ENCODE measurements around the gene TMEM50A.
"Not testable (repeated sequence)": the region's sequence is repeated elsewhere in the genome, so short reads cannot be mapped to it uniquely, and the experiment has no call there.

TMEM50A gene

DNA sequence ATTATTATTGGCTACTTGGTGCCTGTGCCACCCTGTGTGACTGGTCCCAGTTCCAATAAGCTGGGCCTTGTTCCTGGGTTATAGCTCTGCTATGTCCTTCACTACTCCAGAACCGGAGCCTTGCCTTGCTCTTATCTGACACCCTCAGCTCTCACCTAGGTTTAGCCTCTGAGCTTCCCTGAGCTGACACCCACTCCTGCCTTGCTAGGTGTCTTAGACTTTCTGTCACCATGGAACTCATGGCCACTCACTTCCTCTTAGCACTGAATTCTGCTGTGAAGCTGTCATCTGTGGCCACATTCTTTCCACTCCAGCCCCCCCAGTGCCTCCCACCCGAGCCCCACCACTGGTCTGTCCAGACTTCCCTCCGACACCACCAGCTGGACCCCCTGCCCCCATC is 51.6 kb downstream of the TMEM50A start:
- DNase-seq, result not testable (repeated sequence)

DNA sequence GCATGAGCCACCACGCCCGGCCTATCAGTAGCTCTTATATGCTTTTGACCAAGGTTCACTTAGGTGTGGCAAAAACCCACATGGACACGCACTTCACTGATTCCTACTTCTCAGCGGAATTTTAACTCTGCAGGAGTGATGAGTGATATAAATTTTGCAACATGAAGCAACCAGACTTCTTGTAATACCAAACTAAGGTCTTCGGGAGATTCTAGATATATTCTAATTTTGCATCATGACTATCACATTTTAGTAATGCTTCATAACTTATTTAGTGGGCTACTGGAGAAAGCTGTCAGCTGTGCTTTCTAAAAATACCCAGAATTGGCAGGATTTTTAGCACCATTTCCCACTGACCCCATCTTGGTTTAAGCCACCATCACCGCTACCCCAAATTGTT is 54.7 kb downstream of the TMEM50A start:
- DNase-seq, result no peak

DNA sequence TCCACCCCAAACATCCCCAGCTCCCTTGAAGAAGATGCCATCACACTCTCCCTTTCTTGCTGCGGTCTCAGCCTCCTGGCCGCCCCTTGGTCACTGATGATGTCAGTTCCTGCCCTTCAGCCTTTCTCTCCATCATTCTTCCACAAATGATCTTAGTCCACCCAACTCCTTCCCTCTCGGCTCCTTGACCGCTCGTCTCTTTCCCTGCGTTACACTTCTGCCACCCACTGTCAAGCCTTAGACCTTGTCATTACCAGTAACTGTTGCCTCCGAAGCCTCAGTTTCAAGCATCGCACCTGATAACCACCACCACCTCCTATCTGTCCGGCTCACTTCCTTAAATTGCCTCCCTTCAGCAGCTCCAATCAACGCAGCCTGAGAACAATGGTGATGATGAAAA is 59.4 kb downstream of the TMEM50A start:
- not testable (repeated sequence) for DNase-seq

DNA sequence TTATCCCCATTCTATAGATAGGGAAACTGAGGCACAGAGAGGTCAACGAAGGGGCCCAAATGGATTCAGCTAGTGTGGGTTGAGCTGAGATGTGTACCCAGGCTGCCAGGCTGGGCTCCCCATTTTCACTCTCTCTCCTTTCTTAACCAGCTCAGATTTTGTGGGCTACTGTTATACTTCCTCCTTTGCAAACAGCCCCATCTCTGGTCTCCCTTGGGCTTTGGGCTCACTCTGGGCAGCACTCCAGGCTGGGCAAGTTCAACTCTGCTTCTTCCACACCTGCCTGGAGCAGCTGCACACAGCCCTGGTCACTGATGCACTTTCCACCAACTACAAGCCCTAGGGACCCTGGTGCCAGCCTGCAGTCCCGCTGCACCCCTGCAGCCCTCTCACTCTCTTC is 59.9 kb downstream of the TMEM50A start:
- DNase-seq, result not testable (repeated sequence)

DNA sequence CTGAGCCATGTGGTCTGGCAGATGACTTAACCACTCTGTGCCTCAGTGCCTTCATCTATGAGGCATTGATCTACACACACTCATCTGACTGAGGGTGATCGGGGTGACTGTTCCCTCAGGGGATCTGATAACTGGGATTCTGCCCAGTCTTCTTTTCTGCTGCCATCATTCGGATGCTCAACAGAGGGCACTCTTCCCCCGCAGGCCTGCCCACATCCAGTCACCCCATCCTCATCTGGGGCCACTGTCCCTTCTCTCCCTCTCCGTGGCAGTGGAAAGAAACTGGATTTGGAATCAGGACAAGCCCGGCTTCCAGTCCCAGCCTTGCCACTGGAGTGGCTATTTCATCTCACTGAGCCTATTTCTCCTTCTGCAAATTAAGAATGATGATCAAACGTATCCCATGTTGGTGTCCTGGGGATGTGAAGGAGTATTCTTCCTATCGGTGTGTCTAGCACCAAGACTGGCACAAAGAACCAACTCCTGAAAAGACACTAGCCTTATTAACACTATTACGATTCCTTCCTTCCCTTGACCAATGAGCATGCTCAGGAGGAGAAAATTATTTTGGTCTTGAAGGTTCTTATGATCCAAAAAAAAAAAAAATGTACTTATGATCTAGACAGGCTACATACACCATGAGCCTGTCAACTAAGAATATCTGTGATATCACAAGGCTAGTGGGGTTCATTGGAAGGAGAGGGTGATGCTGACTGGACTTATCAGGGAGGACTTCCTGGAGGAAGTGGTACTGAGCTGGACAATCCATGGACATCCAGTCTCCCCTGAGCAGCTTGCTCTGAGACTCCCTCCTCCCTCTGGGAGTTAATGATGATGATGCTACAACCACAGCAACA is 65.0 kb downstream of the TMEM50A start:
- DNase-seq, result not testable (repeated sequence)

DNA sequence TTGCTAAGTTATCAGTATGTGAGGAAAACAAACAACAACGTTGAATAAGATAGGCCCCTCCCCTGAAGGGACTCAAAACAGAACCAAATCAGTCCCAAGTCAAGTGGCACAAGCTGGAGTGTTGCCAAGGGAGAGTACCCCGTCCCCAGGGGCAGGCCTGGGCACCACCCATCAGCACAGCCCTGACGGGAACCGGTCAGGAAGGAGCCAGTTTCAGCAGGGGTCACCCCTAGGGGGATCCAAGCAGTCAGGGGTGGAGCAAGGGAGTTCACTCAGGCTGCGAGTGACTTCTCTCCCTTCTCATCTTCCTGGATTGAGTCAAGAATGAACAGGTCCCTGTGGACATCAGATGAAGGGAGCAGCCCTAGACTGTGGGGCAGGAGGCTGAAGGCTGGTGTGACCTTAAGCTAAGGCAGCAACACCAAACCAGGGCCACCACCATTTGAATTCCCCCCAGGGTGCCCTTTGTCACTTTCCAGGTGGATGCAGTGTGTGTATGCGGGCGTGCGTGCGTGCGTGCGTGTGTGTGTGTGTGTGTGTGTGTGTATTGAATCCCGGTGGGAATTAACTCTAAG is 67.7 kb downstream of the TMEM50A start:
- not testable (repeated sequence) for DNase-seq

DNA sequence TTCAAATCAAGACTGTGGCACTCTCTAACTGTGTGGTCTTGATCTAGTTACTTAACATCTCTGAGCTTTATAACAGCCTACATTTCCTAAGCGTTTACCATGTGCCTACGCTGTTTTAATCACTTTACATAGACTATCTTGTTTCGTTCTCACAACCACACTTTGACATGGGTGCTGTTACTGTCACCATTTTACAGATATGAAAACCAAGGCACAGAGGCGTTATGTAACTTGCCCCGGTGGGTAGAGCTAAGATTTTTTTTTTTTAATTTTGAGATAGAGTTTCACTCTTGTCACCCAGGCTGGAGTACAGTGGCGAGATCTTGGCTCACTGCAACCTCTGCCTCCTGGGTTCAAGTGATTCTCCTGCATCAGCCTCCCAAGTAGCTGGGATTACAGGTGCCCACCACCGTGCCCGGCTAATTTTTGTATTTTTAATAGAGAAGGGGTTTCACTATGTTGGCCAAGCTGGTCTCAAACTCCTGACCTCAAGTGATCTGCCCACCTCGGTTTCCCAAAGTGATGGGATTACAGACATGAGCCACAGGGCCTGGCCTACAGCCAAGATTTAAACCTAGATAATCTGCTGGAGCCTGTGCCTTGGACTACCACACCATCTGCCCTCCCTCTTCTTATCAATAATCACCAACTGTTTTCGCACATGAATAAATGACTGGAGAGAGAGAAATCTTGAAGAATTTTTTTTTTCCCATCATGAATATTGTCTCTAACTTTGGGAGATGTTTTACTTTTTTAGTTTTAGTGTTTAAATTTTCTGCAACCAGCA is 71.7 kb downstream of the TMEM50A start:
- DNase-seq, result not testable (repeated sequence)

Measured in activated CD8-positive, alpha-beta memory T cell treated with anti-CD3 and anti-CD28 coated beads, Interleukin-2, amount 50 U/mL, for 4 hours (primary cell).